Hepatocyte (in vitro differentiated cells): ENCODE data around the gene MAP3K3. TPM values are rescaled to one million over a fixed set of nuclear protein-coding genes. Genes with fewer than 3 reads are reported as not detected.
A peak's percentile ranks its signal among the peaks of the same experiment; 100 is the strongest.
"Not testable (repeated sequence)": the region's sequence is repeated elsewhere in the genome, so short reads cannot be mapped to it uniquely, and the experiment has no call there.

Experiments
- DNase-seq: peaks from one replicate; pipeline ENCODE4 v3.0.0-alpha.2; 2016; ENCODE audit warnings: low spot score
- H2AFZ ChIP-seq: fragments of 200-600 bp; sonication (generic); 2 replicates; pipeline ENCODE4 v1.6.0; 2016; ENCODE audit warnings: antibody characterized with exemption, mild to moderate bottlenecking
- H3K27ac ChIP-seq: fragments of 200-600 bp; sonication (generic); 2 replicates; pipeline ENCODE4 v1.5.1; 2016; ENCODE audit warnings: mild to moderate bottlenecking
- H3K27me3 ChIP-seq: fragments of 200-600 bp; sonication (generic); 2 replicates; pipeline ENCODE4 v1.6.1; 2016
- H3K36me3 ChIP-seq: fragments of 200-600 bp; sonication (generic); replicated peaks from 2 replicates; pipeline ENCODE4 v1.5.1; 2016; ENCODE audit warnings: low read depth; ENCODE audit not compliant: insufficient read depth
- H3K4me1 ChIP-seq: fragments of 200-600 bp; sonication (generic); 2 replicates; pipeline ENCODE4 v1.5.1; 2016; ENCODE audit warnings: mild to moderate bottlenecking, moderate library complexity; ENCODE audit not compliant: insufficient read depth
- H3K4me2 ChIP-seq: fragments of 200-600 bp; sonication (generic); 2 replicates; pipeline ENCODE4 v1.6.0; 2016
- H3K4me3 ChIP-seq: fragments of 200-600 bp; sonication (generic); 2 replicates; pipeline ENCODE4 v1.5.1; 2016; ENCODE audit warnings: mild to moderate bottlenecking
- H3K79me2 ChIP-seq: fragments of 200-600 bp; sonication (generic); 2 replicates; pipeline ENCODE4 v1.6.0; 2017; ENCODE audit warnings: mild to moderate bottlenecking
- H3K9me2 ChIP-seq: fragments of 200-600 bp; sonication (generic); replicated peaks from 2 replicates; pipeline ENCODE4 v1.6.0; 2017; ENCODE audit warnings: mild to moderate bottlenecking; ENCODE audit not compliant: insufficient read depth
- H3K9me3 ChIP-seq: fragments of 200-600 bp; sonication (generic); 2 replicates; pipeline ENCODE4 v1.5.1; 2016; ENCODE audit warnings: low read depth, mild to moderate bottlenecking
- H4K20me1 ChIP-seq: fragments of 200-600 bp; sonication (generic); 2 replicates; pipeline ENCODE4 v1.6.0; 2016; ENCODE audit warnings: mild to moderate bottlenecking; ENCODE audit not compliant: insufficient read depth, poor library complexity, severe bottlenecking
- CTCF ChIP-seq: fragments of 200-600 bp; sonication (generic); IDR thresholded peaks from 2 replicates; pipeline ENCODE4 v1.5.1; 2016; ENCODE audit warnings: antibody characterized with exemption, mild to moderate bottlenecking; ENCODE audit not compliant: poor library complexity
- EZH2 ChIP-seq: fragments of 200-600 bp; sonication (generic); IDR thresholded peaks from 2 replicates; pipeline ENCODE4 v1.6.1; 2016; ENCODE audit warnings: antibody characterized with exemption, mild to moderate bottlenecking, borderline replicate concordance
- EZH2phosphoT487 ChIP-seq: fragments of 200-600 bp; sonication (generic); IDR thresholded peaks from one replicate; pipeline ENCODE4 v1.6.1; 2018; ENCODE audit warnings: antibody characterized with exemption, mild to moderate bottlenecking, low read depth, moderate library complexity; ENCODE audit not compliant: unreplicated experiment, severe bottlenecking
- WGBS: methylation state at CpG from one replicate; pipeline ENCODE4 v1.1.6; 2016; ENCODE audit warnings: low lambda C conversion rate; ENCODE audit errors: missing lambda C conversion rate; 5-methylcytosine and 5-hydroxymethylcytosine counted together
- polyA plus RNA-seq: library from polyadenylated mRNA; unstranded; fragments of >200 nt; fragmentation: Nextera tagmentation; extraction: Ambion mirVana; gene quantifications from 2 replicates; pipeline ENCODE4 v1.2.1, GENCODE V29; 2016
- total RNA-seq: library from RNA; depleted of rRNA; stranded (reverse); fragments of >200 nt; gene quantifications from 2 replicates; pipeline ENCODE4 v1.2.3, GENCODE V29; 2014

Gene MAP3K3
- total and polyA plus RNA-seq, 2 experiments from 2014 or later, result 13.4 to 15.5 TPM

- Histone ChIP-seq H3K4me2 (no peak overlapping the region), H3K27me3 (no peaks in the 10 kb centered on the region), H3K4me1 (no peaks in the 10 kb centered on the region), H2AFZ (no peak overlapping the region), H3K79me2 (no peaks in the 10 kb centered on the region), H4K20me1 (no peaks in the 10 kb centered on the region), H3K9me3 (no peaks in the 10 kb centered on the region), H3K27ac (no peak overlapping the region), H3K9me2 (no peaks in the 10 kb centered on the region), H3K4me3 (no peak overlapping the region), H3K36me3 (no peaks in the 10 kb centered on the region)
- WGBS, result 93% methylated on average over 3 of the region's 3 CpGs
- TF ChIP-seq CTCF, result no peak
- TF ChIP-seq EZH2, result no peak
- no peak for TF ChIP-seq EZH2phosphoT487
- no peak for DNase-seq
Observed at GRCh38 chr17:63716426-63716825, 94.2 kb downstream of the MAP3K3 start.

- H3K4me2 ChIP-seq, result no peak overlapping the region
- no peaks in the 10 kb centered on the region for H3K36me3 ChIP-seq
- TF ChIP-seq CTCF, result no peak
- TF ChIP-seq EZH2, result no peak
- no peak for TF ChIP-seq EZH2phosphoT487
- no peaks in the 10 kb centered on the region for H3K9me3 ChIP-seq
- DNase-seq, result no peak
- H3K27ac ChIP-seq, result no peak overlapping the region
- H3K4me1 ChIP-seq, result no peaks in the 10 kb centered on the region
- no peak overlapping the region for H2AFZ ChIP-seq
- 90% methylated on average over 5 of the region's 5 CpGs for WGBS
- no peaks in the 10 kb centered on the region for H3K9me2 ChIP-seq
- H3K27me3 ChIP-seq, result no peaks in the 10 kb centered on the region
- H4K20me1 ChIP-seq, result no peaks in the 10 kb centered on the region
- no peak overlapping the region for H3K4me3 ChIP-seq
- no peaks in the 10 kb centered on the region for H3K79me2 ChIP-seq
Observed at GRCh38 chr17:63718988-63719387, 96.8 kb downstream of the MAP3K3 start.

- not testable (repeated sequence) for H3K9me2 ChIP-seq, H2AFZ ChIP-seq, H3K9me3 ChIP-seq, H3K4me1 ChIP-seq, H3K4me3 ChIP-seq, DNase-seq, H3K36me3 ChIP-seq, H3K4me2 ChIP-seq, H3K27ac ChIP-seq, H3K79me2 ChIP-seq, H3K27me3 ChIP-seq, H4K20me1 ChIP-seq
- WGBS, result 99% methylated on average over 5 of the region's 5 CpGs
Observed at GRCh38 chr17:63720194-63720593, 98.0 kb downstream of the MAP3K3 start.

GRCh38 chr17:63722403-63722802 is 100.2 kb downstream of the MAP3K3 start:
- Histone ChIP-seq H3K27ac (peak overlapping the region; percentile 14), H3K4me2 (no peak overlapping the region), H3K27me3 (no peaks in the 10 kb centered on the region), H3K9me2 (no peaks in the 10 kb centered on the region), H2AFZ (no peak overlapping the region), H3K36me3 (peaks cover 4% of the 10 kb centered on the region), H3K4me3 (no peak overlapping the region), H3K79me2 (no peaks in the 10 kb centered on the region), H3K9me3 (no peaks in the 10 kb centered on the region), H3K4me1 (no peaks in the 10 kb centered on the region), H4K20me1 (no peaks in the 10 kb centered on the region)
- no peak for DNase-seq
- 64% methylated on average over 2 of the region's 2 CpGs for WGBS
- TF ChIP-seq CTCF, result no peak
- TF ChIP-seq EZH2phosphoT487, result no peak
- TF ChIP-seq EZH2, result no peak
